ENCODE measurements around the gene TMPRSS7. TPM values are rescaled to one million over a fixed set of nuclear protein-coding genes. Genes with fewer than 3 reads are reported as not detected.

TMPRSS7 gene
- total RNA-seq, 1 donor from 2014 or later: under 0.01 TPM

DNA sequence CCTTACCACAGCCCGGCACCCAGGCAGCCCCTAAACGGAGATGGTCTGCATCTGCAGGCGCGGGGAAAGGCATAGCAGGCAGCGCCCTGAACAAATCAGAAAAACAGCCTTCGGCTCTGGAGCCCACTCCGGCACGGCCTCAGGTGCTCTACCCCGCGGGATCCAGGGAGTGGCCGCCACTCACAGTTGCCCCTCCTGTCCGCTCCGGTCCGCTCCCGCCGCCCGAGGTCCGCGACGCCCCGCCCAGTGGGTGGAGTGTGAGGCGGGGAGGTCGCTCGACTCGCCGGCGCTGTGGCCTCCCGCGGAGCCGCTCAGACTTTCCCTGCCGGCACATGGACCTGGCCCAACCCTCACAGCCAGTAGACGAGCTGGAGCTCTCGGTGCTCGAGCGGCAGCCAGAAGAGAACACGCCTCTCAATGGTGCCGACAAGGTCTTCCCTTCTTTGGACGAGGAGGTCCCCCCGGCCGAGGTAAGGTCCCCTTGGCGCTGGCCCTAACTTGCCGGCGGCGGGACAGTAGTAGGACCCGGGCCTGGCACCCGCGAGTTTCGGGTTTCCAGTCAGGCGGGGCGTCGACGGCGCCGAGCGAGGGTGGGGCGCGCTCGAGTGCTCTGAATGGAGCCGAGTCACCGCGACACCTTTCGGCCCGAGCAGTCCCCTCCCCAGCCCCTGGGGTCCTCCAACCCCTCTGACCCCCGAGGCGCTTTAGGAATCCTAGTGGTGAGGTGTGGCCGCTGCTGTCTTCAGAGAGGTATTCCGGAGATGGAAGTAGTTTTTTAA lies 51.7 kb downstream of the TMPRSS7 start, which contains the start of gene C3orf52:
Gene C3orf52 (plus strand): TSS at position 314 of the 779 bp plus-strand sequence. CDS start 19 bp downstream, at position 333.
- DNase-seq (ENCODE audit: low read depth) (peak; percentile 74), FAIRE-seq (no peak)
- Histone ChIP-seq H3K27me3 (ENCODE audit: control insufficient read depth, insufficient read depth, low read length) (no peaks in the 10 kb centered on the region), H3K36me3 (ENCODE audit: control insufficient read depth, insufficient read depth, low read length) (peaks cover 2% of the 10 kb centered on the region), H3K4me3 (ENCODE audit: low read depth, low read length) (peak within 1 kb of the TSS; percentile 68)
- TF ChIP-seq, protein P1, sequence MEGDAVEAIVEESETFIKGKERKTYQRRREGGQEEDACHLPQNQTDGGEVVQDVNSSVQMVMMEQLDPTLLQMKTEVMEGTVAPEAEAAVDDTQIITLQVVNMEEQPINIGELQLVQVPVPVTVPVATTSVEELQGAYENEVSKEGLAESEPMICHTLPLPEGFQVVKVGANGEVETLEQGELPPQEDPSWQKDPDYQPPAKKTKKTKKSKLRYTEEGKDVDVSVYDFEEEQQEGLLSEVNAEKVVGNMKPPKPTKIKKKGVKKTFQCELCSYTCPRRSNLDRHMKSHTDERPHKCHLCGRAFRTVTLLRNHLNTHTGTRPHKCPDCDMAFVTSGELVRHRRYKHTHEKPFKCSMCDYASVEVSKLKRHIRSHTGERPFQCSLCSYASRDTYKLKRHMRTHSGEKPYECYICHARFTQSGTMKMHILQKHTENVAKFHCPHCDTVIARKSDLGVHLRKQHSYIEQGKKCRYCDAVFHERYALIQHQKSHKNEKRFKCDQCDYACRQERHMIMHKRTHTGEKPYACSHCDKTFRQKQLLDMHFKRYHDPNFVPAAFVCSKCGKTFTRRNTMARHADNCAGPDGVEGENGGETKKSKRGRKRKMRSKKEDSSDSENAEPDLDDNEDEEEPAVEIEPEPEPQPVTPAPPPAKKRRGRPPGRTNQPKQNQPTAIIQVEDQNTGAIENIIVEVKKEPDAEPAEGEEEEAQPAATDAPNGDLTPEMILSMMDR (IDR thresholded peaks at IDR 0.05; ENCODE audit: insufficient read depth, low read length, severe bottlenecking): no peak

DNA sequence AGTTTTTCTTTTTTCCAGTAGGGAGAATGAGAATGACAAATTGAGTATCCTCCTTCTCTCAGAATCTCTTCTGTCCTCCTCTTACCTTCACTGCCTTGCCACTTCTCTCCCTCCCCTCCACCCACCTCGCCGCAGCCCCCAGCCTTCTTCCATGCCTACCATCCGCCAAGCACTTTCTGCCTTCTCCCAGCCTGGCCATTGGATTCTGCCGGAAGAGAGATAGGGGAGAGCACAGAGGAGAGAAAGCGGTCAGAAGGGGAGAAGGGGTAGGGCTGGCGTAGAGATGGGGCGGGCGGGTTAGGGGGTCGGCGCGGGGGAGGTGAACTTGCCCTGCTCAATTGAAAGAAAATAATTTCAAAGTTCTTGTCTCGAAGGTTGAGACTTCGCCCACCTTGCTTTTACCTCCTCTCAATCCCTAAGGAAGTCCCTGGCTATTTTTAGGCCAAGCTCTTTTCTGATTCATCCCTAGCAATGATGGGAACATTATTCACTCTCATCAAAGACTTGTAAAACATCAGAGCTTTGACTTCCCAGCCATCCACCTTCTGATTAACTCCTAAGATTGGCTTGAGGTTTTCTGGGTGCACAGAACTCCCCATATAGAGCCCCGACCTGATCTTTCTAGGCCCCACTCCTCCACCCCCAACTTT lies 52.5 kb downstream of the TMPRSS7 start:
- Histone ChIP-seq H3K4me3 (ENCODE audit: low read depth, low read length) (peak overlapping the region; percentile 68), H3K27me3 (ENCODE audit: control insufficient read depth, insufficient read depth, low read length) (no peaks in the 10 kb centered on the region), H3K36me3 (ENCODE audit: control insufficient read depth, insufficient read depth, low read length) (peaks cover 2% of the 10 kb centered on the region)
- TF ChIP-seq, protein P1 (IDR thresholded peaks at IDR 0.05; ENCODE audit: insufficient read depth, low read length, severe bottlenecking): no peak
- DNase-seq (ENCODE audit: low read depth) (peak; percentile 90), FAIRE-seq (no peak)

DNA sequence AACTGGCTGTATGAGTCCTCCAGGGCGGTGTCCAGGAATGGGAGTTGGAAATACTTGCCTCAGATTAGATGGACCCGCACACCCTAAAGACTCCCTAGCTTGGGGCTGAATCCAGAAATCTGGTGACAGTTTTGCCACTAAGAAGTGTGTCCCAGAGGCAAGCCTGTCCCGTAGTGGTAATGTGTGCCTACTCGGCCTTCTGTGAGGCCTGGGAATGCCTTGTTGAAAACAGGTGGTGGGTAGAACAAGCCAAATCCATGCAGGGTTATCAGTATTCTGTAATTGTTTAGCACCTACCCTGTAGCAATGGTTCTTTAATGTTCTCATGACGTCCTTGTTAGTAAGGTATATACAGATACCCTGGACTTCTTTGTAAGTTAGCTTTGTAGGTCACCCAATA lies 53.2 kb downstream of the TMPRSS7 start:
- Histone ChIP-seq H3K27me3 (ENCODE audit: control insufficient read depth, insufficient read depth, low read length) (no peaks in the 10 kb centered on the region), H3K36me3 (ENCODE audit: control insufficient read depth, insufficient read depth, low read length) (peaks cover 3% of the 10 kb centered on the region), H3K4me3 (ENCODE audit: low read depth, low read length) (peak overlapping the region; percentile 68)
- TF ChIP-seq, protein P1 (IDR thresholded peaks at IDR 0.05; ENCODE audit: insufficient read depth, low read length, severe bottlenecking): no peak
- no peak for DNase-seq (ENCODE audit: low read depth)
- FAIRE-seq: no peak

DNA sequence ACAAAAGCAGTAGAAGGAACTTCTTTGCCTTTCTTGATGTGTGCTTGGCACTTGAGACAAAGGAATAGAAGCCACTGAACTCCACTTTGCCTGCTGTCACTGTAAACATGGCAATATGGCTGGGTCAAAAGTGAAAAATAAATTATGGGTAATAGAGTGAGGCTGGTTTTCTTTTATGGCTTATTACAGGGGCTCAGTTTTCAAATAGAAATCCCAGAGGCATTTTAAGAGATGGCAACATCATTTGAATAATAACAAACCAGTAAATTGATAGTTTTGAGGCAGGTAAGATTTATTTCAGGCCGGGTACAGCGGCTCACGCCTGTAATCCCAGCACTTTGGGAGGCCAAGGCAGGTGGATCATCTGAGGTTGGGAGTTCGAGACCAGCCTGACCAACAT lies 54.4 kb downstream of the TMPRSS7 start:
- FAIRE-seq (no peak), DNase-seq (ENCODE audit: low read depth) (no peak)
- H3K36me3 ChIP-seq (ENCODE audit: control insufficient read depth, insufficient read depth, low read length): peaks cover 3% of the 10 kb centered on the region
- H3K27me3 ChIP-seq (ENCODE audit: control insufficient read depth, insufficient read depth, low read length): no peaks in the 10 kb centered on the region
- TF ChIP-seq, protein P1 (IDR thresholded peaks at IDR 0.05; ENCODE audit: insufficient read depth, low read length, severe bottlenecking): no peak
- H3K4me3 ChIP-seq (ENCODE audit: low read depth, low read length): no peak overlapping the region

DNA sequence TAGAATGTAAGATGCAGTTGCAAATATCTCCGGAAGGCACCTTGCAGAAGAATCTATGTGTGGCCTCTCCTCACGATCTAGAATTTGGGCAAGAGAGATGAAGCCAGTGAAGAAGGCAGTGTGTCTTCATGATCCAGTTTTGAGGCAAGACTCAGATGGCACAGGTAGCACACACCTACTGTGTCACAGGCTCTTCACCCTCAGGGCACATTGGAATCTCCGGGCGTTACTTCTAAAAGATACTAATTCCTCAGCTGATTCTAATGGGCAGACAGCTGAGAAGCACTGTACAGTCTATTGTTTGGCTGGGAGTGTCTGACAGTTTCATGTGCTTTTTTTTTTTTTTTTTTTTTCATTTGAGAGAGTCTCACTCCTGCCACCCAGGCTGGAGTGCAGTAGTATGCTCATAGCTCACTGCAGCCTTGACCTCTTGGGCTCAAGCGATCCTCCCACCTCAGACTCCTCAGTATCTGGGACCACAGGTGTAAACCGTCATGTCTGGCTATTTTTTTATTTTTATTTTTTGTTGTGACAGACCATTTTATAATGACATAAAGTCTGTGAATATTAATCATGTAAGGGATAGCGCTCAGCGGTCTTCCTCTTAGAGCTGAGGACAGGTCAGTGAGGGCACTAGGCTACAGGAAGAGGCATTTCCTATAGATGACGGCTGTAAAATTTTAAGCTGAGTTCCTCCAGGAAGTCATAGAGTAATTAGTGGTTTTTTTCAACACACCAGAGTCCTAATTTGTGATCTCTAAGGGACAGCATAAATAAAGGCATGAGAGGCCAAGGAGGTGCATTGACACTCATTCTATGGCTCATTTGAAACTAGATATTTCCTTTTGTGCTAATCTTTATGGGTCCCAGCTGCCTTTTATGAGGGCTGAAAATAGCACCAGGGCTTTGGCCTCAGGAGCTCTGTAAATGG lies 55.7 kb downstream of the TMPRSS7 start:
- Histone ChIP-seq H3K4me3 (ENCODE audit: low read depth, low read length) (no peak overlapping the region), H3K27me3 (ENCODE audit: control insufficient read depth, insufficient read depth, low read length) (no peaks in the 10 kb centered on the region), H3K36me3 (ENCODE audit: control insufficient read depth, insufficient read depth, low read length) (peaks cover 6% of the 10 kb centered on the region)
- DNase-seq (ENCODE audit: low read depth) (no peak), FAIRE-seq (no peak)
- TF ChIP-seq, protein P1 (IDR thresholded peaks at IDR 0.05; ENCODE audit: insufficient read depth, low read length, severe bottlenecking): no peak

All from bronchial epithelial cell (primary cell).